ENCODE measurements around the gene HNMT.

Gene HNMT

DNA sequence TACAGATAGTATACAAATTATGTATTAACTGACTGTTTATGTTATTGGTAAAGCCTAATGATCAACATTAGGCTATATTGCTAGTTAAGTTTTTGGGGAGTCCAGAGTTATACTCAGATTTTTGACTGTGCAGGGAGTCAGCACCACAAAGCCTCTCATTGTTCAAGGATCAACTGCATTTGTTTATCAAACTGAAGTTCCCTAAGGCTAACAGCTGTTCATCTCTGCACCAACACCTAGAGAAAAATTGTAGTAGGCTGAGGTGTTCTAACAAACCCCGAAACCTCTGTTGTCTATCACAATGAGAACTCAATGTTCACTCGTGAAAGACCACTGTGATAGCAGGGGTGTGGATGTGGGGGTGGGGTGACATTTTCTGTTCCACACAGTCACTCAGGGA lies 97.7 kb downstream of the HNMT start:
- no peak for FAIRE-seq

DNA sequence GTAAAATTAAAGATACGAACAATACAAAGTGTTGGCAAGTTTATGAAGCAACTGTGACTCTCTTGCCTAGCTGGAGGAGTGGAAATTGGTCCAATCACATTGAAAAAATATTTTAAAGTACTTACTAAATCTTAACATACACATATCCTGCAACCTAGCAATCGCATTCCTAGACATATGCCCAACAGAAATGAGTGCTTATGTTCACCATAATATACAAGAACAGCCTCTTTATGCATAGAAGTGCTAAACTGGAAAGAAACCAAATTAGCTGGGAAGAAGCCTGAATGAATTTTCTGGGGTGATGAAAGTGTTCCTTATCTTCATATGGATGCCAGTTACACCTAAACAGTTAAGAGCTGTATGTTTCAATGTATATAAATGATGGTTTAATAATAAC lies 98.9 kb downstream of the HNMT start:
- no peak for FAIRE-seq

Data from TTC549 (cell line).